ENCODE measurements around the gene STX1A. TPM values are rescaled to one million over a fixed set of nuclear protein-coding genes. Genes with fewer than 3 reads are reported as not detected.

The STX1A gene
- total and polyA plus RNA-seq, 2 of the 4 experiments (the other 2 are of a cell fraction): 9.3 to 22.0 TPM

DNA sequence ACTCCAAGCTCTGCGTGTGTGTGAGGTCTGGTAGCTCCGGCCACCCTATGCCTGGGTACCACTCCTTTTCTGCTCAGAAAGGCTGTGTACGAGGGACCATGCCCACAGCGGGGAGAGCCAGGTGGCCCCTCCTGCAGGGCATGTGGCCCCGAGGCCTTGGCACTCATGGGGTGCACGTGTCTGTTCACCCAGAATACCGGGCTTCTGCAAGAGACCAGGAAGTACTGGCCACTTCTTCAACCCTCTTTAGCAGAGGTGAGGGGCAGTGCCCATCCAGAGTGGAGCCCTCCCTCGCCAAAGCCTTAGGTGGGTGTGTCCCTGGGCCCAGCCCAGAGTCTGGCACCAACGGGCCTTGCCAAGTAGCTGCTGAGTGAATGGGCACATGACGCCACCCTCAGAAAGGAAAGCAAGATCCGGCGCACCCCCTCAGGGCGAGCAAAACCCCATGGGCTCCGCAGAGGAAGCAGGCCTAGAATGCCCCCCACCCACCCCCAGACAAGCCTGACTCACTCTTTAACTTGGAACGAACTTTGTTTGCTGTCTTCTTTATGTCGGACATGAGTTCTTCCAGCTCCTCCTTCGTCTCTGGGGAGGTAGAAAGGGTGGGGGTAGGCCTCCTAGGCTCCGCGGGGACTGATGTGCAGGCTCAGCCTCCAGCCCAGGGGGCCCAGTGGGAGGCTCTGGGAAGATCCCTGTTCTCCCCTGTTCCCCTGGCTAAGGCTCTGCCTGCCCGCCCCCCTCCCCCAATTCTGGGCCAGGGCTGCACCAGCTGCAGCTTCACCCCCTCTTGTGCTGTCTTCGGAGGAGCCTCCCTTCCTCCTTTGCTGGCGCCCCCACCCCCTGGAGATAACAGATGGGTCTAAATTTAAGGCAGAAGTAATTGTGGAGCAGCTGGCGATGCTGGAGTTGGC is 14.6 kb downstream of the STX1A start (continued):
- TF ChIP-seq NFE2L2 (IDR thresholded peaks at IDR 0.05; ENCODE audit: low read depth, low read length) (no peak), CEBPB (IDR thresholded peaks at IDR 0.05; ENCODE audit: low read depth, low read length) (no peak)

DNA sequence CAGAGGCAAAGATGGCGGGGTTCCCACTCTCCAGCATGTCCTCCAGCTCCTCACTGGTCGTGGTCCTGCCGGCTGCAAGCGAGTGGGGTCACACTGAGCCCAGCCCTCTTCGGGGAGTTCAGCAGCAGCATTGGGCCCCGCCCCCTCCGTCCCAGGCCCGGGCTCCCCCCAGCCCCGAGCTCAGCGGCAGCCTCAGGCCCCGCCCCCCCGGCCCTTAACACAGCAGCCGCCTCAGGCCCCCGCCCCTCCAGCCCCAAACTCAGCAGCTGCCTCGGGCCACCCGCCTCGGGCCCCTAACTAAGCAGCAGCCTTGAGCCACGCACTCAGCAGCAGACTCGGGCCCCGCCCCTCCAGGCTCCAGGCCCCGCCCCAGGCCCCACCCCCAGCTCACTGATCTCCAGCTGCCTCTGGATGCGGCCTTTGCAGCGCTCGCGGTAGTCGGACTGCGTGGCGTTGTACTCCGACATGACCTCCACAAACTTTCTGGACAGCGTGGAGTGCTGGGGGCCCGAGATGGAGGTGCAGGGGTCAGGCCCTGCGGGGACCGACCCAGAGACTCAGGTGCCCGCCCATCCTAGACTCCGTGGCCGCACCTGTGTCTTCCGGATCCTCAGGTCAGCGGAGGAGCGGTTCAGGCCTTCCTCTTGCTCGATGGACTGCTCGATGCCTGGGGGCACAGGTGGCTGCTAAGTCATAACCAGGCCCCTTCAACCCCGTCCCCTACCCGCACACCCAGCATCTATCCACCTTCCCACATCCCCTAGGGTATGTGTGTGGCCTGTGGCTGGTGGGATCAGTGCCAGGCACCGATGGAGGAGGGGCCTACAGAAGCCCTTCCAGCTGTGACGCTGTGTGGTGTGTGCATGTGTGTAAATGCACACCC is 15.5 kb downstream of the STX1A start:
- no peak overlapping the region for H3K4ac ChIP-seq (ENCODE audit: low read depth, low read length)
- no TSS peak for BruUV-seq (replicated peaks)
- DNase-seq (peak; percentile 12), ATAC-seq (ENCODE audit: low read depth) (peak; percentile 74)
- H3K27me3 ChIP-seq (ENCODE audit: control insufficient read depth, insufficient read depth, low read length): no peaks in the 10 kb centered on the region
- no peak overlapping the region for H4K8ac ChIP-seq (ENCODE audit: low read depth in 2 of 2, low read length in 2 of 2)
- peaks cover 50% of the 10 kb centered on the region for H3K36me3 ChIP-seq (ENCODE audit: control insufficient read depth, insufficient read depth, low read length)
- no peak overlapping the region for H3K4me2 ChIP-seq (ENCODE audit: low read depth, low read length)
- dilution Hi-C loops (cut with HindIII; ENCODE audit: low sequenced_read_pairs, unreplicated experiment) (no loop called here), intact Hi-C loops (cut with micrococcal nuclease) (no loop called here), in situ Hi-C loops (cut with MboI; ENCODE audit: low sequenced_read_pairs) (no loop called here)
- no peak overlapping the region for H3K27ac ChIP-seq (ENCODE audit: insufficient read depth, low read length)
- peaks cover 8 to 38% of the 10 kb centered on the region in 2 experiments; a peak in 3 of 4 replicates for H3K79me1 ChIP-seq (ENCODE audit: low read depth in 1 of 2, low read length in 2 of 2)
- no peak overlapping the region for H2BK15ac ChIP-seq (ENCODE audit: low read depth, low read length)
- peak overlapping the region; percentile 58 for H2AFZ ChIP-seq (replicated peaks; ENCODE audit: low read length, poor library complexity)
- ChIA-PET POLR2A (ENCODE audit: unreplicated experiment) (interaction anchor here (0.6 kb wide), 1 partner anchor 183 kb away, joined by 7 read pairs; no protein-coding TSS in a partner anchor), CTCF (interaction anchor here (0.6 kb wide), 1 partner anchor 393 kb away, joined by 3 read pairs; no protein-coding TSS in a partner anchor)
- no peak overlapping the region for H2BK5ac ChIP-seq (ENCODE audit: low read depth, low read length, poor library complexity, severe bottlenecking)
- H3K18ac ChIP-seq (ENCODE audit: low read depth, low read length): no peak overlapping the region
- H3K9me3 ChIP-seq (ENCODE audit: control insufficient read depth, insufficient read depth, low read length): no peaks in the 10 kb centered on the region
- no peak overlapping the region for H3K9ac ChIP-seq (ENCODE audit: low read depth, low read length)
- 0 out of 2 replicates have a peak, but pooled peaks cover 9% of the 10 kb centered on the region for H3K9me1 ChIP-seq (ENCODE audit: insufficient read depth, low read length)
- H3K4me3 ChIP-seq (ENCODE audit: insufficient read depth, low read depth, low read length): no peak overlapping the region
- H4K5ac ChIP-seq (ENCODE audit: low read depth, low read length): no peak overlapping the region
- peak overlapping the region; percentile 70 for H2AK9ac ChIP-seq (replicated peaks; ENCODE audit: low read depth, low read length, poor library complexity)
- WGBS, 2 experiments (ENCODE audit: extremely low coverage in 2 of 2, insufficient read length in 1 of 2): 41% methylated on average over 16 of the region's 45 CpGs; no CpG with 5 or more reads in 1 of the 2 experiments
- peaks cover 8% of the 10 kb centered on the region for H3K4me1 ChIP-seq (ENCODE audit: control insufficient read depth, insufficient read depth, low read length)
- peaks cover 54% of the 10 kb centered on the region for H4K20me1 ChIP-seq (ENCODE audit: insufficient read depth, low read length)
- no peak overlapping the region for H3K56ac ChIP-seq (ENCODE audit: extremely low read depth, insufficient read depth, low read length)
- H3K14ac ChIP-seq (replicated peaks; ENCODE audit: low read depth, low read length): no peak overlapping the region
- H2BK20ac ChIP-seq (ENCODE audit: low read depth, low read length): no peak overlapping the region
- no peak overlapping the region for H2BK120ac ChIP-seq (ENCODE audit: low read depth, low read length)
- H4K91ac ChIP-seq (ENCODE audit: insufficient read depth, low read depth, low read length): no peak overlapping the region
- peak overlapping the region; percentile 49; the same call in 1 of the 2 replicates for H3K23ac ChIP-seq (ENCODE audit: low read depth, low read length)
- 0 out of 2 replicates have a peak overlapping the region, but pooled peaks have one; percentile 36 for H2AK5ac ChIP-seq (ENCODE audit: low read depth, low read length)
- TF ChIP-seq, protein P1, sequence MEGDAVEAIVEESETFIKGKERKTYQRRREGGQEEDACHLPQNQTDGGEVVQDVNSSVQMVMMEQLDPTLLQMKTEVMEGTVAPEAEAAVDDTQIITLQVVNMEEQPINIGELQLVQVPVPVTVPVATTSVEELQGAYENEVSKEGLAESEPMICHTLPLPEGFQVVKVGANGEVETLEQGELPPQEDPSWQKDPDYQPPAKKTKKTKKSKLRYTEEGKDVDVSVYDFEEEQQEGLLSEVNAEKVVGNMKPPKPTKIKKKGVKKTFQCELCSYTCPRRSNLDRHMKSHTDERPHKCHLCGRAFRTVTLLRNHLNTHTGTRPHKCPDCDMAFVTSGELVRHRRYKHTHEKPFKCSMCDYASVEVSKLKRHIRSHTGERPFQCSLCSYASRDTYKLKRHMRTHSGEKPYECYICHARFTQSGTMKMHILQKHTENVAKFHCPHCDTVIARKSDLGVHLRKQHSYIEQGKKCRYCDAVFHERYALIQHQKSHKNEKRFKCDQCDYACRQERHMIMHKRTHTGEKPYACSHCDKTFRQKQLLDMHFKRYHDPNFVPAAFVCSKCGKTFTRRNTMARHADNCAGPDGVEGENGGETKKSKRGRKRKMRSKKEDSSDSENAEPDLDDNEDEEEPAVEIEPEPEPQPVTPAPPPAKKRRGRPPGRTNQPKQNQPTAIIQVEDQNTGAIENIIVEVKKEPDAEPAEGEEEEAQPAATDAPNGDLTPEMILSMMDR (conservative IDR thresholded peaks at IDR 0.05; ENCODE audit: low read depth, low read length): no peak
- TF ChIP-seq MAFK (IDR thresholded peaks at IDR 0.05; ENCODE audit: low read depth, low read length) (no peak), NFE2L2 (IDR thresholded peaks at IDR 0.05; ENCODE audit: low read depth, low read length) (no peak), MXI1 (IDR thresholded peaks at IDR 0.05; ENCODE audit: borderline replicate concordance, low read depth, low read length) (no peak), RCOR1 (IDR thresholded peaks at IDR 0.05; ENCODE audit: insufficient replicate concordance, low read length) (no peak), SMC3 (IDR thresholded peaks at IDR 0.05; ENCODE audit: low read depth, low read length) (no peak), MAZ (IDR thresholded peaks at IDR 0.05; ENCODE audit: borderline replicate concordance, low read depth, low read length) (no peak)
- TF ChIP-seq, protein P2, sequence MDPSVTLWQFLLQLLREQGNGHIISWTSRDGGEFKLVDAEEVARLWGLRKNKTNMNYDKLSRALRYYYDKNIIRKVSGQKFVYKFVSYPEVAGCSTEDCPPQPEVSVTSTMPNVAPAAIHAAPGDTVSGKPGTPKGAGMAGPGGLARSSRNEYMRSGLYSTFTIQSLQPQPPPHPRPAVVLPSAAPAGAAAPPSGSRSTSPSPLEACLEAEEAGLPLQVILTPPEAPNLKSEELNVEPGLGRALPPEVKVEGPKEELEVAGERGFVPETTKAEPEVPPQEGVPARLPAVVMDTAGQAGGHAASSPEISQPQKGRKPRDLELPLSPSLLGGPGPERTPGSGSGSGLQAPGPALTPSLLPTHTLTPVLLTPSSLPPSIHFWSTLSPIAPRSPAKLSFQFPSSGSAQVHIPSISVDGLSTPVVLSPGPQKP (IDR thresholded peaks at IDR 0.05; ENCODE audit: borderline replicate concordance, low read depth, low read length): no peak
